Skeletal muscle satellite cell (primary cell): ENCODE results near the gene STK17B. TPM values are rescaled to one million over a fixed set of nuclear protein-coding genes. Genes with fewer than 3 reads are reported as not detected.

Experiments used
- H3K27me3 ChIP-seq: 2 replicates; pipeline ENCODE4 v1.7.0; 2013; ENCODE audit warnings: low read length; ENCODE audit not compliant: control insufficient read depth, insufficient read depth
- H3K36me3 ChIP-seq: 2 replicates; pipeline ENCODE4 v1.7.0; 2013; ENCODE audit warnings: mild to moderate bottlenecking, control low read depth, low read length; ENCODE audit not compliant: insufficient read depth
- H3K4me1 ChIP-seq: 2 replicates; pipeline ENCODE4 v1.7.0; 2013; ENCODE audit warnings: low read length; ENCODE audit not compliant: control insufficient read depth, insufficient read depth
- H3K4me2 ChIP-seq: 2 replicates; pipeline ENCODE4 v1.7.0; 2013; ENCODE audit warnings: mild to moderate bottlenecking, low read length
- H3K4me3 ChIP-seq: 2 replicates; pipeline ENCODE4 v1.7.0; 2013; ENCODE audit warnings: low read length
- H3K9ac ChIP-seq: 2 replicates; pipeline ENCODE4 v1.7.0; 2013; ENCODE audit warnings: mild to moderate bottlenecking, low read depth, low read length, moderate library complexity
- H3K9me3 ChIP-seq: replicated peaks from 2 replicates; pipeline ENCODE4 v1.7.0; 2013; ENCODE audit warnings: mild to moderate bottlenecking, control low read depth, low read length
- total RNA-seq: library from RNA; depleted of rRNA; stranded (reverse); fragments of >200 nt; gene quantifications from 2 replicates; pipeline ENCODE4 v1.2.3, GENCODE V29; 2012; rRNA removed

The STK17B gene
- total RNA-seq, result 22.5 and 23.3 TPM in 2 replicates

DNA sequence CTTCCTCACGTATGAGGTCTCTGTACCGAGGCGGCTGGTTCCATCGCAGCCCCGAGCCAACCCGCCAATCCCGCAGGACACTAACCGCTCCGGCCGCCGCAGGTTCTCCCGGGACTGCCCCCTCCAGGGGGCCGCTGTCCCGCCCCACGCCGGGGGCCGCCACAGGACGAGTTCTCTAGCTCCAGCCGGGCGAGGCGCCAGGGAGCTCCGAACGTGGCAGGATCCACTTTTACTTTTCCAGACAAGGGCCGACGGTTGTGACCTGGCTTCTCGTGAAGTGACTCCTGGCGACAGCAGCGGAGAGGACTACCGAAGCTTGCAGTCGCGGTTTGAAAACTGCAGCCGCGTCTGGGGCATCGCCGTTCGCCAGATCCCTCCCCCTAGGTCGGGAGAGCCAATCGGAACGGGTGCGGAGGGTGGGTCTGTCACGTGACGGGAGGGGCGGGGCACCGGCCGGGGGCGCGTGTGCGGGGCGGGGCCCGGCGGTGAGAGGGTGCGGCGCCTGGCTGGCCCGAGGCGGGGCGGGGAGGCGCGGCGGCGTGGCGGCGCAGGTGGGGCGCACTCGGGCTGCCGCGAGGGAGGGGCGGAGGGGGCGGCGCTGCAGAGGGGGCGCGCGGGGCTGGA is at the start of gene STK17B:
Gene STK17B (minus strand): TSS at position 331 of the 624 bp plus-strand sequence. CDS start 8,195 bp downstream, outside the sequence.
- H3K4me1 ChIP-seq, result peaks cover 17% of the 10 kb centered on the region
- no peaks in the 10 kb centered on the region for H3K9me3 ChIP-seq
- H3K36me3 ChIP-seq, result peaks cover 3% of the 10 kb centered on the region
- H3K9ac ChIP-seq, result peak within 1 kb of the TSS; percentile 98
- H3K27me3 ChIP-seq, result no peaks in the 10 kb centered on the region
- peak within 1 kb of the TSS; percentile 87 for H3K4me2 ChIP-seq
- peak within 1 kb of the TSS; percentile 96 for H3K4me3 ChIP-seq

DNA sequence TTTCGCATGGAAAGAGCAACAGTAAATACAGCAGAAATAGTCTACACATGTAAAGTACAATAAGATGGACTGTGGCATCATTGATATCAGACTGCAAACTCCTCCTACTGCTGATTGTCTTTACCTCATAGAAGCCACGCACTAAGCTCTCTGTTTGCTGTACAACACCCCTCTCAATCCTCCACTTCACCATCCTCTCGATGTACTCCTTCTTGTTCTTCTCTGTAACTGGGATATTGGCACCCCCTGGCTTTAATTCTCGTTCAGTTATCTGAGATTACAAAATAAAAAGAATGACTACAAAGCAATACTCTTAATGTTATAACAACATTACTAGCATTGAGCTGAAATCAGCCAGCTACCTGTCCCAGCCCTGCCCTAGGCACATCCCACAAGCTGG is 49.3 kb upstream of the STK17B start:
- H3K4me1 ChIP-seq, result peaks cover 16% of the 10 kb centered on the region
- H3K27me3 ChIP-seq, result no peaks in the 10 kb centered on the region
- no peak overlapping the region for H3K9ac ChIP-seq
- no peak overlapping the region for H3K4me2 ChIP-seq
- no peaks in the 10 kb centered on the region for H3K9me3 ChIP-seq
- no peak overlapping the region for H3K4me3 ChIP-seq
- peaks cover 3% of the 10 kb centered on the region for H3K36me3 ChIP-seq

DNA sequence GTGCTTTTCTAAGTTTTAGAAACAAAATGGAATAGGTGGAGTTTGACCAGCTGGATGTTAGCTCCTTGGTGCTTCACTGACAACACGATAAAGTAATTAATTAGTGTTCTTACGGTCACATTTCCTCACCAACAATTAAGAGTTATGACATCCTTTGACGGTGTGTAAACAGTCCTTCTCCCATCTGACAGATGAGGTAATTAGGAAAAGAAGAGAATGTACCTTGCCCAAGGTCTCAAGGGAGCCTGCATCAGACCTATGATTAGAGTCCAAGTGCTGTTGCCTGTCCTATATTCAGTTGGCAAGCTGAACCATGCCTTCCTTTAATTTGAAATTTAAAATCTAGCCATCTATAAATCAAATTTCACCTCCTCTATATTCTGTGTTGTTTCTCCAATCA is 48.3 kb upstream of the STK17B start:
- Histone ChIP-seq H3K27me3 (no peaks in the 10 kb centered on the region), H3K9me3 (no peaks in the 10 kb centered on the region), H3K4me1 (peaks cover 6% of the 10 kb centered on the region), H3K36me3 (peaks cover 3% of the 10 kb centered on the region), H3K4me3 (no peak overlapping the region), H3K4me2 (no peak overlapping the region), H3K9ac (no peak overlapping the region)

DNA sequence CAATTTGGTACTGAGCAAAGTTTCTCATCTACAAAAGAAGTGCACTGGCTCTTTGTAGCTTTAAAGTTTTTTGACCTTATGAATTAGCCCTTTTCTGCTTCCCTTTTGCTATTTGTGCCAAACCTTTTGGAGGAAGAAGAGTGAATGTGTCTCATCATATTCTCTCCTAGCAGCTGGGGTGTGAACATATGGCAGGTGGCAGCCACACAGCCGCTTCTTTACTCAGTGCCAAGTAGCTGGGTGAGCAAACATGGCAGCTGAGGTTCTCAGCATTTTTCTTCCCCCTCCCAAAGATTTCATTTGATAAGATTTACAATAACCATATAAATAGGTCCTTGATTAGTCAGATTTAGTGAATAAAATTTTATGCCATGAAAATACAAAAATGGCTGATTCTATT is 46.7 kb upstream of the STK17B start:
- Histone ChIP-seq H3K36me3 (peaks cover 3% of the 10 kb centered on the region), H3K27me3 (no peaks in the 10 kb centered on the region), H3K4me2 (no peak overlapping the region), H3K9me3 (no peaks in the 10 kb centered on the region), H3K4me3 (no peak overlapping the region), H3K9ac (no peak overlapping the region), H3K4me1 (no peaks in the 10 kb centered on the region)

DNA sequence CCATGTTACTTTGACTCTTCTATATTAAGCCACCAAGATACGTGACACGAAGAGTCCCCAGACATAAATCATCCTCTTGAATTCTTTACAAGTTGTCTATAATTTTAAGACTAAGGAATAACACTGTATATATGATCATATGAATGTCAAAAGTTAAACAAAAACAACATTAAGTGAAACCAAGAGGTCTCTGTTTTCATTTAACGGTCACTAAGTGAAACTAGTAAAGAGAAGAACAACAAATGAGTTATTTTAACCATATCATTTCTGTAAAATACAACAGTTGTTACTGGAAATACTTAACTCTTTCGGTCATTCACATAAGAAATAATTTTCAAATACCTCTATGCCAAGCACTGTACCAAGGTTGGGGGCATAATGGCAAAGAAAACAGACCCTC is 45.7 kb upstream of the STK17B start:
- Histone ChIP-seq H3K9ac (no peak overlapping the region), H3K4me3 (no peak overlapping the region), H3K27me3 (no peaks in the 10 kb centered on the region), H3K9me3 (no peaks in the 10 kb centered on the region), H3K4me2 (no peak overlapping the region), H3K36me3 (peaks cover 3% of the 10 kb centered on the region), H3K4me1 (no peaks in the 10 kb centered on the region)

DNA sequence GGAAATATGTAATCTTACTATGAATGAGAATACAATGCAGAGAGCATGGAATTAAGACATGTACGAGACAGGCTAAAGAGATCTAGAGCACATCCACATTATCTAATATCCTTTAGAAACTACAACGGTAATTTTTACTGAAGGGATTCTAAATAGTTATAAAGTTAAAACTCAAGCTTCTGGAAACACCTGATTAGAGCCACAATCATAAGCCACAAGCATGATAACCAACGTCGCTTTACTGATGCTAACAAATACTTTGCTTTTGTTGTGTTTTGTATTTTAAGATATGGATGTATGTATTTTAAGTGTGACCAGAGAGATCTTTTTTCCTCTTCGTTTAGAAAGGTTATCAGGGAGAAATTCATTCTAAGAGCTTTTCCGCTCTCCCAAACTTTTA is 44.0 kb upstream of the STK17B start:
- H3K36me3 ChIP-seq, result peaks cover 3% of the 10 kb centered on the region
- no peak overlapping the region for H3K4me3 ChIP-seq
- H3K9ac ChIP-seq, result no peak overlapping the region
- no peaks in the 10 kb centered on the region for H3K27me3 ChIP-seq
- H3K4me2 ChIP-seq, result no peak overlapping the region
- H3K4me1 ChIP-seq, result no peaks in the 10 kb centered on the region
- H3K9me3 ChIP-seq, result no peaks in the 10 kb centered on the region

DNA sequence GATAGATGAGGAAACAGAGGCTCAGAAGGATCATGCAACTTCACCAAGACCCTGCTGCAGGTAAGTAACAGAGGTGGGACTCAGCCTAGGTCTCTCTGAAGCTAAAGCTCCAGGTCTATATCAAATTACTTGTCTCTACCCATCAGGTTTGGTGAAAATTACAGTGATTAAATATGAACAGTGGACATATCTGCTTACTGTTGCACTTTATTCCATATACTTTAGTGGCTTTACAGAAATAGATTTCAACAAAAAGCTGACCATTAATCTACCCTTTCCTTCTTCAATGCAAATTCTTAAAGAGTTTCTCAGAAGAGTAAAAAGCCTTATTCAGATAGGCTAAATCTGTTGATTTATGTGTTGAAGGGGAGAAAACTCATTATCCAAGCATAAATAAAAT is 42.8 kb upstream of the STK17B start:
- Histone ChIP-seq H3K4me1 (no peaks in the 10 kb centered on the region), H3K9ac (no peak overlapping the region)

DNA sequence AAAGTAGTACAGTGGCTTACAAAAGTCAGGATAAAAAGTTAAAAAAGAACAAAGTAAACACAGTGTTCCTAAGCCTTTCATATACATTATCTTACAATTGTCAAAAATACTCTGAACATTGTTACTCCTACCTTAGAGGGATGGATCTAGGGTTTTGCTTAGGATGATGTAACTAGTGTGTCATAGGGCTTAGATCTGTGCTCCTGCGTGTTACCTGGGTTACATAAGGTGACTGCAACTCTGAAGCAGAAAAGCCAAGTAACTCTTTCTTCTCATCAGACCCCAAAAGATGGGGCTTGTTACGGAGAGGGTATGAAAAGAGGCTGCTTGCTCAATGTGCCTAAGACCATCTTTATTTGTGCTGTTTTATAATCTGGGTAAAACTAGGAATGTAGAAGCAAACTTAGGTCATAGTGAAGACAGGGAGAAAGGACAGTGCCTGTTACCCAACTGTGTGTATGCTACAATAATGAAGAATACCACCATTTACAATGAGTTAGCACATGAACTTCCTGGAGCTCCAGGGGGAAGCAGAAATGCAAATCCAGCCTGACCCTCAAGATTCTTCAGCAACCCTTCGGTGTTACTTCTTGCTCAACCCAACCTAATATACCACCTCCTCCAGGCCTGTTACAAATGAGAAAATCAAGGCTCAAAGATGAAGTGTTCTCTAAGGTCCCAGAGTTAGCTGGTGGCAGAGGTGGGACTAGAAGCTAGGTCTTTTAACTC is 42.0 kb upstream of the STK17B start:
- H3K4me2 ChIP-seq, result no peak overlapping the region
- no peaks in the 10 kb centered on the region for H3K27me3 ChIP-seq
- peaks cover 3% of the 10 kb centered on the region for H3K36me3 ChIP-seq
- no peak overlapping the region for H3K9ac ChIP-seq
- H3K4me1 ChIP-seq, result no peaks in the 10 kb centered on the region
- no peaks in the 10 kb centered on the region for H3K9me3 ChIP-seq
- H3K4me3 ChIP-seq, result no peak overlapping the region

More for the DNA sequence above, 42.8 kb upstream of the STK17B start:
- H3K4me2 ChIP-seq, result no peak overlapping the region
- no peaks in the 10 kb centered on the region for H3K9me3 ChIP-seq
- peaks cover 3% of the 10 kb centered on the region for H3K36me3 ChIP-seq
- no peak overlapping the region for H3K4me3 ChIP-seq
- no peaks in the 10 kb centered on the region for H3K27me3 ChIP-seq

DNA sequence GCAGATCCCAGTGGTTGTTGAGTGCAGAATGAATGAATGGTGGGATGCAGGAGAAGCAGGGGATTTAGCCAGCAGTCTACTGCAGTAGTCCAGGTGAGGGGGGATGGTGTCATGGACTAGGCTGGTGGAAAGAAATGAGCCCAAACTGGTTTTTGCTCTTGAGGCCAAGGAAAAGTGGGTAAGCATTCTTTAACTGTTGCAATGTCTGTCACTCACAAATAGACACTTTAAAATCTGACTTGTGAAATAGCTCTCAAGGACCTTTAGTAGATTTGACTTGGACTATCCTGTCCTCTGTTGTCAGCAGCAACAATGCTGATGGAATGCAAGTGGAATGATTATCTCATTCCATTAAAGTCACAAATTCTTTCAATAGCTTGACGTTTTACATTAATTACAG is 37.5 kb upstream of the STK17B start:
- no peaks in the 10 kb centered on the region for H3K9me3 ChIP-seq
- H3K27me3 ChIP-seq, result no peaks in the 10 kb centered on the region
- no peaks in the 10 kb centered on the region for H3K36me3 ChIP-seq
- H3K4me1 ChIP-seq, result no peaks in the 10 kb centered on the region
- no peak overlapping the region for H3K4me3 ChIP-seq
- no peak overlapping the region for H3K4me2 ChIP-seq
- no peak overlapping the region for H3K9ac ChIP-seq

DNA sequence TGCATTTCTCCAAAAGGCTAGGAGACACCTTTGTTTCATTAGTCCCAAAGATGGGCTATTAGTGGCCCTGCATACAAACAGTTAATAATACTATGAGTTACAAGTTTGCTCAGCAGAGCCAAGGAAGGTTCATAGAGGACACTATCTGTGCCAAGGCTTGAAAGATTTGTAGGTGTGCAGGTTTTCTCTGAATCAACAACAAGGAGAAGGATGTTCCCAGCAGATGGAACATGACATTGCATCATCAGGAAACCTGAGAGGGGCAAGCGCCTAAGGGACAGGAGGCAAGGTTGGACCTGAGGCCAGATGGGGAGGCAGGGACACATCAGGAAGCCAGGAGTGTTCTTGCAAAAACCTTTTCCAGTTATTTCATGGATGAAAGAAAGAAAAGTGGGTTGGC is 35.4 kb upstream of the STK17B start:
- H3K4me3 ChIP-seq, result no peak overlapping the region
- H3K9ac ChIP-seq, result no peak overlapping the region
- H3K4me2 ChIP-seq, result no peak overlapping the region
- no peaks in the 10 kb centered on the region for H3K9me3 ChIP-seq
- H3K36me3 ChIP-seq, result no peaks in the 10 kb centered on the region
- H3K4me1 ChIP-seq, result no peaks in the 10 kb centered on the region
- H3K27me3 ChIP-seq, result no peaks in the 10 kb centered on the region

DNA sequence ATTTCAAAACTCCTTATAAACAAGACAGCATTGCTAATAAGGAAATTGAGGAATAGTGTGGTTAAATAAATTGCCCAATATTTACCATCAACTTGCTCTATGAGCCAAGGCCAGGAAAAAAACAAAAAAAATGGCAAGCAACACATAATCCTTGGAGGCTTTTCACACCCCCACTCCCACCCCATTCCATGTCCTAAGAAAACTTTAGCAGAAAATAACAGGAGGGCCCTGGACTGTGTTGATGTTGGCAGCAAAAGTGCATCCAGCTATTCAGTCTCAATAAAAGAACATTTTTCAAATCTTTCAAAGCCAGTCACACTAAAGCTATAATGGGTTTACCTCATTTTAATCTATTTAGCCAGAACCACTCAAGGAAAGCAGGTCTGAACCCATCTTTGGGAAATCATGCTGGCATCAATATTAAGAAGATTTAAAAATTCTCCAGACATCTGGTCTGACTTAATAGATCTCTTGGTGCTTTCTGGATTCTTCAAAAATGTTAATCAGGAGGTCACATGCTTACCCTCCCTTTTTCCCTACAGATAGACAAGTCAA is 34.6 kb upstream of the STK17B start:
- Histone ChIP-seq H3K4me2 (no peak overlapping the region), H3K4me3 (no peak overlapping the region), H3K27me3 (no peaks in the 10 kb centered on the region), H3K9me3 (no peaks in the 10 kb centered on the region), H3K36me3 (peaks cover 2% of the 10 kb centered on the region), H3K9ac (no peak overlapping the region), H3K4me1 (no peaks in the 10 kb centered on the region)
